Neuronal stem cell (in vitro differentiated cells): ENCODE results near the gene ARHGEF10L.

ENCODE experiments used
- DNase-seq: peaks from one replicate; pipeline ENCODE4 v3.0.0-alpha.2; 2013; ENCODE audit warnings: low spot score
- H2AFZ ChIP-seq: one replicate; pipeline ENCODE4 v1.6.1; 2013; ENCODE audit warnings: mild to moderate bottlenecking, low read length, inconsistent platforms
- H2AK5ac ChIP-seq: 2 replicates; pipeline ENCODE4 v1.6.1; 2013; ENCODE audit warnings: low read depth, mild to moderate bottlenecking, inconsistent platforms, low read length, moderate library complexity, mixed read lengths
- H2BK120ac ChIP-seq: 2 replicates; pipeline ENCODE4 v1.6.1; 2013; ENCODE audit warnings: low read depth, mild to moderate bottlenecking, inconsistent platforms, low read length, moderate library complexity, mixed read lengths
- H2BK12ac ChIP-seq: one replicate; pipeline ENCODE4 v1.6.1; 2013; ENCODE audit warnings: low read length, inconsistent platforms
- H2BK15ac ChIP-seq: 2 replicates; pipeline ENCODE4 v1.6.1; 2013; ENCODE audit warnings: mild to moderate bottlenecking, low read length, inconsistent platforms, mixed read lengths
- H2BK5ac ChIP-seq: one replicate; pipeline ENCODE4 v1.6.1; 2013; ENCODE audit warnings: inconsistent platforms, mild to moderate bottlenecking, low read length, moderate library complexity
- H3K14ac ChIP-seq: one replicate; pipeline ENCODE4 v1.6.1; 2013; ENCODE audit warnings: low read length, inconsistent platforms
- H3K18ac ChIP-seq: 2 replicates; pipeline ENCODE4 v1.6.1; 2013; ENCODE audit warnings: low read length, inconsistent platforms
- H3K23ac ChIP-seq: 2 replicates; pipeline ENCODE4 v1.6.1; 2013; ENCODE audit warnings: low read depth, mild to moderate bottlenecking, mixed read lengths, low read length, inconsistent platforms; ENCODE audit not compliant: poor library complexity
- H3K27ac ChIP-seq: replicated peaks from 3 replicates; pipeline ENCODE4 v1.5.1; 2013; ENCODE audit warnings: low read length, inconsistent platforms
- H3K27me3 ChIP-seq, 3 experiments: 2 replicates each; pipeline ENCODE4 v1.6.1; 2013; ENCODE audit warnings: low read length in 3 of 3, mild to moderate bottlenecking in 2 of 3, inconsistent platforms in 1 of 3, low read depth in 1 of 3, mixed read lengths in 1 of 3, moderate library complexity in 1 of 3; ENCODE audit not compliant: control insufficient read depth in 3 of 3, insufficient read depth in 3 of 3
- H3K36me3 ChIP-seq, 2 donors: replicated peaks in 1 of 2; 2 replicates each; pipeline ENCODE4 v1.6.1; 2013; ENCODE audit warnings: low read length in 2 of 2; ENCODE audit not compliant: control insufficient read depth in 2 of 2, insufficient read depth in 2 of 2
- H3K4ac ChIP-seq: 2 replicates; pipeline ENCODE4 v1.6.1; 2013; ENCODE audit warnings: inconsistent platforms, mild to moderate bottlenecking, low read length, moderate library complexity
- H3K4me1 ChIP-seq, 2 donors: 1 replicate in 1 of 2; 2 replicates in 1 of 2; pipeline ENCODE4 v1.6.1; 2013; ENCODE audit warnings: low read length in 2 of 2, low read depth in 1 of 2; ENCODE audit not compliant: control insufficient read depth in 2 of 2, insufficient read depth in 1 of 2
- H3K4me2 ChIP-seq: one replicate; pipeline ENCODE4 v1.6.1; 2013; ENCODE audit warnings: mild to moderate bottlenecking, low read length, inconsistent platforms; ENCODE audit not compliant: insufficient read depth, poor library complexity, severe bottlenecking
- H3K4me3 ChIP-seq, 2 donors: 2 replicates each; pipeline ENCODE4 v1.5.1; 2013; ENCODE audit warnings: low read length in 2 of 2, mild to moderate bottlenecking in 2 of 2, inconsistent platforms in 1 of 2, moderate library complexity in 1 of 2
- H3K79me1 ChIP-seq: one replicate; pipeline ENCODE4 v1.6.1; 2013; ENCODE audit warnings: low read depth, mild to moderate bottlenecking, inconsistent platforms, low read length, moderate library complexity
- H3K9ac ChIP-seq: one replicate; pipeline ENCODE4 v1.6.1; 2013; ENCODE audit warnings: mild to moderate bottlenecking, low read depth, low read length, inconsistent platforms; ENCODE audit not compliant: poor library complexity
- H3K9me3 ChIP-seq, 2 donors: replicated peaks in 1 of 2; 2 replicates each; pipeline versions ENCODE3 to v1.6.1; 2013; ENCODE audit warnings: low read length in 2 of 2, mild to moderate bottlenecking in 2 of 2, inconsistent platforms in 1 of 2, low read depth in 1 of 2, mixed read lengths in 1 of 2, moderate library complexity in 1 of 2; ENCODE audit not compliant: control insufficient read depth in 2 of 2, insufficient read depth in 1 of 2
- H4K8ac ChIP-seq: one replicate; pipeline ENCODE4 v1.6.1; 2013; ENCODE audit warnings: low read depth, mild to moderate bottlenecking, inconsistent platforms, low read length, moderate library complexity
- H4K91ac ChIP-seq: one replicate; pipeline ENCODE4 v1.6.1; 2013; ENCODE audit warnings: low read length, low read depth, mild to moderate bottlenecking, inconsistent platforms; ENCODE audit not compliant: poor library complexity
- WGBS, 2 donors: extraction: QIAGEN DNeasy Blood & Tissue Kit; methylation state at CpG; one replicate each; pipeline ENCODE4 v1.1.7; 2013; ENCODE audit warnings: missing lambda C conversion rate in 2 of 2, mixed read lengths in 1 of 2; ENCODE audit not compliant: insufficient read length in 2 of 2, insufficient replicate concordance in 1 of 2; ENCODE audit errors: extremely low coverage in 2 of 2; 5-methylcytosine and 5-hydroxymethylcytosine counted together

Gene ARHGEF10L

DNA sequence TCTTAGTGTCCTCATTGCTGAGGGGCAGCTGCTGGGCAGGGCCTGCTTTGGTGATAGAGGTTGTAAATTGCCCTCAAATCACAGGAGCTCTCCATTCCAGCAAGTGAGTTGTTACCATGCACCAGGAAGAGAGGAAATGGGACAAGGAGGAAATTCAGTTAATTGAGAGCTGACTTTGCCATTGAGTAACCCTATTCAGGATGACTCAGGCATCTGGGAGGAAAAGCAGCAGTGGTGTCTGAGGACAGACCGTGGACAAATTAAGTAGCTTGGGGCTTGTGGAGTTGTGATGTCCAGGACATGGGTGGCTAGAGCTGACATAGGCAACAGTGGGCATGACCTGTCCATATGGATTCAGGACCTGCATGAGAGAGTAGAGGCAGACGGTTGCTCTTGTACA is 5.9 kb downstream of the ARHGEF10L start:
- H4K91ac ChIP-seq: no peak overlapping the region
- H3K36me3 ChIP-seq: peaks cover 0 to 4% of the 10 kb centered on the region in 2 donors
- no peak overlapping the region for H3K14ac ChIP-seq
- DNase-seq: no peak
- H2BK5ac ChIP-seq: no peak overlapping the region
- H2BK15ac ChIP-seq: no peak overlapping the region
- peaks cover 10% of the 10 kb centered on the region for H3K79me1 ChIP-seq
- H2AFZ ChIP-seq: no peak overlapping the region
- no peaks in the 10 kb centered on the region for H3K27me3 ChIP-seq
- no peak overlapping the region for H3K27ac ChIP-seq
- no peak overlapping the region for H3K23ac ChIP-seq
- H3K4me1 ChIP-seq: peaks cover 14% of the 10 kb centered on the region in 2 donors
- WGBS, 2 donors: no CpG with 5 or more reads among the region's 2 CpGs
- H3K9ac ChIP-seq: no peak overlapping the region
- no peak overlapping the region for H3K4me3 ChIP-seq
- H3K4me2 ChIP-seq: no peak overlapping the region
- H3K4ac ChIP-seq: no peak overlapping the region
- H2BK12ac ChIP-seq: no peak overlapping the region
- H2BK120ac ChIP-seq: no peak overlapping the region
- H3K18ac ChIP-seq: no peak overlapping the region
- H4K8ac ChIP-seq: no peak overlapping the region
- no peak overlapping the region for H2AK5ac ChIP-seq
- no peaks in the 10 kb centered on the region for H3K9me3 ChIP-seq

DNA sequence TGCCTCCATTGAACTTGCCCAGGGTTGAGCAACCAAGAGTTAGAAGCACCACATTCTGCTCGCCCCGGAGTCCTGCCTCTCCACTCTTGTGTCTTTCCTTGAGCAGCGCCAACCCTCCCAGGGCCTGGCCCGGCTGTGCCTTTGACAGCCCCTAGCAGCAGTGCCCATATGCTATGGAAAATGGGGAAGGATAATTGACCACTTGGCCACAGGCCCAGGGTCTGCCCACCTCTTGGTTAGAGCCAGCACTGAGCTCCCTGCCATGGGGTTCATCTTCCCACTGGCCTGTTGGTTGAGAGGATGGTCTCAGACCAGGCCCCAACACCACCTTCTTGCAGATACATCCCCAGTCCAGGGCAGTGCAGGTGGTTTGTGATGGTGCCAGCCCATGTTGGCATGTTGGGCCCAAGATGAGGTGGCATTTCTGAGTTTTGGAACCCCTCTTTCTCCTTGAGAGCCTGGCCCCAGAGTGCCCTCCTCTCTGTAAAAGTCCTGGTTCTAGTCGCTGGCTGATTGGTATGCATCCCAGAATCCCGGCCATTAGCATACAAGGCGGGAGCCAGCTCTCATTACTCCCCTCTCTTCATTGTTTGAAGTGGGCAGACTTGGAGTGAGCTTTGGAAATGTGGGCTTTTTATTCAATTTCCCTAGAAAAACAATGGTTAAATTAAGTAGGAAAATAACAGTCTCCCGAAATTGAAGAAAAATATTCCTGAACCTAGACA is 7.6 kb downstream of the ARHGEF10L start:
- Histone ChIP-seq H3K36me3 (peaks cover 0 to 4% of the 10 kb centered on the region in 2 donors), H3K4me2 (no peak overlapping the region), H3K14ac (no peak overlapping the region), H2BK120ac (no peak overlapping the region), H4K8ac (no peak overlapping the region), H2AK5ac (no peak overlapping the region), H4K91ac (no peak overlapping the region), H3K4ac (no peak overlapping the region), H2BK12ac (no peak overlapping the region), H3K79me1 (peaks cover 8% of the 10 kb centered on the region), H2AFZ (no peak overlapping the region), H3K9ac (no peak overlapping the region), H2BK15ac (no peak overlapping the region), H3K4me3 (no peak overlapping the region), H3K9me3 (no peaks in the 10 kb centered on the region), H3K27ac (no peak overlapping the region), H3K23ac (no peak overlapping the region), H3K27me3 (no peaks in the 10 kb centered on the region), H2BK5ac (no peak overlapping the region), H3K18ac (peak overlapping the region; percentile 69), H3K4me1 (peaks cover 15 to 22% of the 10 kb centered on the region in 2 donors)
- DNase-seq: no peak
- WGBS, 2 donors: no CpG with 5 or more reads among the region's 8 CpGs

DNA sequence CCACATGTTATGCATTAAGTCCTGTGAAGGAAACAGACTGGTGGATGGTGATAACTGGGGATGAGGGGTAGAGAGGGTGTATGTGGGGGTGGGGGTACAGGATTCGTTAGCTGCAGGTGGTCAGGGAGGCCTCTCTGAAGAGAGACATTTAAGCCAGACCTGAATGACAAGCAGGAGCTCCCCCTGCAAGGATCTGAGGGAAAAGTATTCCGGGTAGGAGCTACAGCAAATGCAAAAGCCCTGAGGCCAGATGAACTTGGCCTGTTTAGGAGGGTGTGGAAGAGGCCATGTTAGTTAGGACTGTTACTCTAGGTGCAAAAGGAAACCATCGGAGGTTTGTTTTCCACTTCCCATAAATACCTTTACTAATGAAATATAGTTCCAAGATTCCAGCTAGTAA is 9.9 kb downstream of the ARHGEF10L start:
- no peaks in the 10 kb centered on the region for H3K36me3 ChIP-seq
- no peak overlapping the region for H2BK120ac ChIP-seq
- DNase-seq: no peak
- no peak overlapping the region for H2BK12ac ChIP-seq
- peaks cover 4% of the 10 kb centered on the region for H3K79me1 ChIP-seq
- no peak overlapping the region for H3K4me3 ChIP-seq
- no peak overlapping the region for H3K14ac ChIP-seq
- no peak overlapping the region for H2BK5ac ChIP-seq
- H2AK5ac ChIP-seq: no peak overlapping the region
- H2BK15ac ChIP-seq: no peak overlapping the region
- H3K9ac ChIP-seq: no peak overlapping the region
- no peaks in the 10 kb centered on the region for H3K27me3 ChIP-seq
- H4K8ac ChIP-seq: no peak overlapping the region
- no CpG with 5 or more reads among the region's 3 CpGs for WGBS, 2 donors
- H3K27ac ChIP-seq: no peak overlapping the region
- H2AFZ ChIP-seq: no peak overlapping the region
- no peak overlapping the region for H4K91ac ChIP-seq
- H3K4me2 ChIP-seq: no peak overlapping the region
- H3K4ac ChIP-seq: no peak overlapping the region
- H3K23ac ChIP-seq: no peak overlapping the region
- no peaks in the 10 kb centered on the region for H3K9me3 ChIP-seq
- peaks cover 15 to 21% of the 10 kb centered on the region in 2 donors for H3K4me1 ChIP-seq
- no peak overlapping the region for H3K18ac ChIP-seq

DNA sequence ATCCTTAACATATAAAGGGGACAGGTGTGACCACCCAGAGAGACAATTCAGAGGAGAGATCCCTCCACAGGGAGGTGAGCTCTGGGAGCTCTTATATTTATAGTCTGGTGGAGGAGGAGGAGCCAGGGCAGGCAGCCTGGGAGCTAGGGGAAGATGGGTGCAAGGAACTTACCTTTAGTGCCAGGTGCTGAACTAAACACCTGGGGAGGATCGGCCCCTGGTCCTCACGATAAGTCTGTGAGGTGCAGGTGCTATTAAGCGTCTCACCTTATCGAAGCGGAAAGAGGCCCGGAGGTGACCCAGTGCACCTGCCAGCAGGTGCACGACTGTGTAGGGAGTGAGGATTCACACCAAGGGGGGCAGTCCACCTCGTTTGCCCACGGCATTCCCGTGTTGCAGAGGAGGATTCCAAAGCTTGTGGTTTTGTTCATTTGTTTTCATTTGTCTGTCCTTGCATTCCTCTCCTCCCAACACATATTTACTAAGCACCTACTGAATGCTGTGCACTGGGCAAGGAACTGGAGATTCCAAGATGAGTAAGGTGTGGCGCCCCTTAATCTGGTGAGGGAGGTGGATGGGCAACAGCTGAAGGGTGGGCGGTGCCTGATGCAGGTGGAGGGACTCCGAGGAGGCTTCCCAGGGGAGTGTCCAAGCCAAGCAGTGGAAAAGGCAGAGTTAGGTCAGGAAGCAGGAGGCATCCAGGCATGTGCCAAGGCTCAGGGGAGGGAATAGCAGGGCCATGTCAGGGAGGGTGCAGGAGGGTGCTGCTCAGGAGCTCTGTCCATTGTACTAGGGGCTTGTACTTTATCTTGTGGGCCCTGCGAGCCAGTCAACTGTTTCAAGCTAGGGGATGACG is 11.5 kb downstream of the ARHGEF10L start:
- Histone ChIP-seq H3K4me3 (no peak overlapping the region), H2BK5ac (no peak overlapping the region), H3K9ac (no peak overlapping the region), H2AFZ (no peak overlapping the region), H3K4me1 (peaks cover 15 to 21% of the 10 kb centered on the region in 2 donors), H3K27ac (no peak overlapping the region), H3K4me2 (no peak overlapping the region), H4K8ac (no peak overlapping the region), H3K79me1 (peaks cover 4% of the 10 kb centered on the region), H3K9me3 (no peaks in the 10 kb centered on the region), H2BK15ac (no peak overlapping the region), H3K23ac (no peak overlapping the region), H3K14ac (no peak overlapping the region), H4K91ac (no peak overlapping the region), H3K27me3 (no peaks in the 10 kb centered on the region), H2BK120ac (no peak overlapping the region), H2BK12ac (no peak overlapping the region), H2AK5ac (no peak overlapping the region), H3K36me3 (no peaks in the 10 kb centered on the region), H3K18ac (no peak overlapping the region), H3K4ac (no peak overlapping the region)
- DNase-seq: no peak
- WGBS, 2 donors: no CpG with 5 or more reads among the region's 15 CpGs
